Esophagus muscularis mucosa (tissue), 4 donors: ENCODE results near the gene HOXD4.

Experiments used
- CTCF ChIP-seq, 3 experiments: fragments of 200-600 bp in 2 of 3; fragments of 450-650 bp in 1 of 3; sonication (generic) in 2 of 3; IDR thresholded peaks; one replicate each; pipeline ENCODE4 v1.5.1; 2017 to 2019; ENCODE audit warnings: antibody characterized with exemption in 3 of 3, mild to moderate bottlenecking in 2 of 3, moderate library complexity in 1 of 3
- EP300 ChIP-seq: sonication (generic); formaldehyde crosslinking; IDR thresholded peaks from one replicate; pipeline ENCODE4 v1.6.1; 2017; ENCODE audit warnings: antibody characterized with exemption
- POLR2A ChIP-seq: fragments of 450-650 bp; IDR thresholded peaks from one replicate; pipeline ENCODE4 v1.6.1; 2017; ENCODE audit warnings: antibody characterized with exemption, moderate library complexity, mild to moderate bottlenecking, low read depth
- POLR2AphosphoS5 ChIP-seq, 2 donors: sonication (generic); formaldehyde crosslinking; IDR thresholded peaks; one replicate each; pipeline ENCODE4 v1.6.1; 2017; ENCODE audit warnings: antibody characterized with exemption in 2 of 2

- TF ChIP-seq POLR2AphosphoS5 (IDR thresholded peaks at IDR 0.05) (no peak), CTCF (IDR thresholded peaks at IDR 0.05) (no peak), EP300 (no peak), POLR2A (no peak)
These were observed 21.0 kb upstream of the HOXD4 start for GRCh38 chr2:176130147-176130956.
